Coronary artery (tissue), 2 donors: ENCODE results near the gene CALD1.

Experiments
- DNase-seq: peaks from one replicate; pipeline ENCODE4 v3.0.0-alpha.2; 2017; ENCODE audit warnings: low spot score
- H3K27ac ChIP-seq, 2 donors: fragments of 200-600 bp; sonication (generic); one replicate each; pipeline ENCODE4 v1.5.1; 2016 to 2019
- H3K4me3 ChIP-seq: fragments of 200-600 bp; sonication (generic); 2 replicates; pipeline ENCODE4 v1.5.1; 2016; ENCODE audit warnings: mild to moderate bottlenecking, moderate library complexity
- TF ChIP-seq, protein P1 (sequence below): fragments of 200-600 bp; sonication (generic); IDR thresholded peaks from one replicate; pipeline ENCODE4 v1.5.1; 2019; ENCODE audit warnings: antibody characterized with exemption

The CALD1 gene

DNA sequence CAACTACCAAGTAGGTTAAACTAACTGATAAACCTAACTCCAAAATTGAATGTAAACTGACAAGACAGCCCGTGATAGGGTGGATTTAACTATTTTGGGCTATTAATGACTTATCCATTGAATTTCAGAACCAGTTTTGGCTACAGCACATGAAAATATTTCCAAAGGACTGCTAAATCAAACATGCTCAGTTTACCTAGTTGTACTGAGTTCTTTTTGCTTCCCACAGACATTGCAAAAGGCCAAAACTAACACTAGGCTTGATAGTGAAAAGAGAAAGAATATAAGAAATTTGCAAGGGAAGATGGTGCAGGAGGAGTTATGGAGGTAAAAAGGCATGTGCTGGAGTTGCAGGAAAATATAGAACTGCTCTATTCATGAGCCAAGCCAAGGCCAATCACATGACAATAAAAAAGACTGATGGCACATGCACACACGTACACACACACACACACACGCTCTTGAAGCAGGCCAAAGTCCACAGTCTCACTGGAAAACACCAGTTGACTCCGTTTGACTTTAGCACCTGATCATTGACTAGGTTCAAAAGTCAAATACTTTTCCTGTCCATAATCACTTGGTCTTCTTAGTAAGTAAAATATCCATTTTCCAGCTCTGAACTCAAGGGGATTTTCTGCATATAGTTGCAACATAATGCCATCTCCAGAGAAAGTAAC is 130.9 kb downstream of the CALD1 start:
- TF ChIP-seq, protein P1, sequence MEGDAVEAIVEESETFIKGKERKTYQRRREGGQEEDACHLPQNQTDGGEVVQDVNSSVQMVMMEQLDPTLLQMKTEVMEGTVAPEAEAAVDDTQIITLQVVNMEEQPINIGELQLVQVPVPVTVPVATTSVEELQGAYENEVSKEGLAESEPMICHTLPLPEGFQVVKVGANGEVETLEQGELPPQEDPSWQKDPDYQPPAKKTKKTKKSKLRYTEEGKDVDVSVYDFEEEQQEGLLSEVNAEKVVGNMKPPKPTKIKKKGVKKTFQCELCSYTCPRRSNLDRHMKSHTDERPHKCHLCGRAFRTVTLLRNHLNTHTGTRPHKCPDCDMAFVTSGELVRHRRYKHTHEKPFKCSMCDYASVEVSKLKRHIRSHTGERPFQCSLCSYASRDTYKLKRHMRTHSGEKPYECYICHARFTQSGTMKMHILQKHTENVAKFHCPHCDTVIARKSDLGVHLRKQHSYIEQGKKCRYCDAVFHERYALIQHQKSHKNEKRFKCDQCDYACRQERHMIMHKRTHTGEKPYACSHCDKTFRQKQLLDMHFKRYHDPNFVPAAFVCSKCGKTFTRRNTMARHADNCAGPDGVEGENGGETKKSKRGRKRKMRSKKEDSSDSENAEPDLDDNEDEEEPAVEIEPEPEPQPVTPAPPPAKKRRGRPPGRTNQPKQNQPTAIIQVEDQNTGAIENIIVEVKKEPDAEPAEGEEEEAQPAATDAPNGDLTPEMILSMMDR, result no peak
- Histone ChIP-seq H3K27ac (peak overlapping the region in 1 of 2 donors; percentile 84), H3K4me3 (no peak overlapping the region)
- DNase-seq, result no peak

DNA sequence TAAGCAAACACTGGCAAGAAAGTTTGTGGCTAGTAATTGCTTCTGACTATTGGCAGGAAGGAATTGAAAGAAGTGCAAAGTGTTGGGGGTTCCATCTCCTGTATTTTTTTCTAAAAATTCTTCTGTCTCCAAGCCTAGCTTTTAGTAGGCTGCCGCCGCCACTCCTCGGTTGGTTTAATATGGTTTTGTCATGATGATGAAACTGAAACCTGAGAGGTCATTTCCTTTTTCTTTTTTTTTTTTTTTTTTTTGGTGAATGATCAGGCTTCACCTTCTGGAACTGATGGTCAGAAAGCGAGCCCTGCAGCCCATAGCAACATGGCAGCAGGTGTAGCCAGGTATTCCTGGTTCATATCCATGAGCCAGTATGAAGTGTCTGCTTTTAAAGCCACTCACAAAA is 131.5 kb downstream of the CALD1 start:
- TF ChIP-seq, protein P1, result no peak
- no peak for DNase-seq
- Histone ChIP-seq H3K27ac (no peak overlapping the region), H3K4me3 (no peak overlapping the region)

DNA sequence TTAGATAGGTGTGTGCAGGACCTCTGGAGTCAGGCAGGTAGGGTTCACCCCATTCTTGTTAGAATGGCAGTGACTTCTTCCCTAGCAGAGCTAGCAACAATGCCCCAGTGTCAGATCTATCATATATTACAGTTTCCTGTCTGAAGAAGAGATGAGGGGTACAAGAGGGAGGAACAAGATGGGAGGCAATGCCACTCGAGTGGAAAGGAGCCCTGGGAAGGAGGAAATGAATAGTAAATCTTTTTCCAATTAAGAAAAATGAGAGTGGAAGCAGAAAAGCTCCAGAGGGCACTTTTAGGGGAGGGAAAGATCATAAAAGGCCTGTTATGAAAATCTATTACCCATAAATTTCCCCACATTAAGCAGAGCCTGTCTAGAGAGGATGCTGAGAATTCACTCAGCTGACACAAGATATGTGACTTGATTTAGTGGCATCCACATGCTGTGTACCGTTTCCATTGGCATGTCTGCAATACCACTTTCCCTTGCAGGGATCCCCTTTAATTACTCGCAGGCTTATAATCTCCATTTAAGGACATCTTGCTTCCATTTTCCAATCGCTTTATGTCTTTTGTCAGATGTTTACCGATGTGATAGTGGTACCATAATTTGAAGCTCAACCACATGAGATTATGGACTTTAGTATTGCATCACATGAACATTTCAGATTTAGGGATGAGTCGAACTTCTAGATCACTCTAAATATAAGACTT is 136.9 kb downstream of the CALD1 start:
- TF ChIP-seq, protein P1, result no peak
- Histone ChIP-seq H3K27ac (no peak overlapping the region), H3K4me3 (no peak overlapping the region)
- DNase-seq, result no peak

DNA sequence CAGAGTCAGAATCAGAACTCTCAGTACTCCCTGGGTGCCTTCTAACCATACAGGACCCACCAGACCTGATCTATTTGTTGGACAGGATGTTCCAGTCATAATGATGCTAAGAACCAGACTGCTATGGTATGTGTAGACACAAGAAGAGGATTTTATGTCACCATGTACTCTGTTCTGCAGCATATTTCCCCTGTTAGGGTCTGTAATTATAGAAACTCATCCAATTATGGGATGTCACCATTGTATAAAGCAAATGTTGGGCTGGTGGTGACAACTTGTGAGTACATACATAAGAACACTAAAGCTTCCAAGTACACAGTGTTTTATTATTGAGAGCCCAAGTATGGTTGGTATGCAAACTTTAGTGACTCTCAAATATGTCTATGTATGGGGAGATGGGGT is 139.8 kb downstream of the CALD1 start:
- H3K27ac ChIP-seq, result peak overlapping the region; percentile 37 to 64
- DNase-seq, result no peak
- no peak overlapping the region for H3K4me3 ChIP-seq
- TF ChIP-seq, protein P1, result no peak

DNA sequence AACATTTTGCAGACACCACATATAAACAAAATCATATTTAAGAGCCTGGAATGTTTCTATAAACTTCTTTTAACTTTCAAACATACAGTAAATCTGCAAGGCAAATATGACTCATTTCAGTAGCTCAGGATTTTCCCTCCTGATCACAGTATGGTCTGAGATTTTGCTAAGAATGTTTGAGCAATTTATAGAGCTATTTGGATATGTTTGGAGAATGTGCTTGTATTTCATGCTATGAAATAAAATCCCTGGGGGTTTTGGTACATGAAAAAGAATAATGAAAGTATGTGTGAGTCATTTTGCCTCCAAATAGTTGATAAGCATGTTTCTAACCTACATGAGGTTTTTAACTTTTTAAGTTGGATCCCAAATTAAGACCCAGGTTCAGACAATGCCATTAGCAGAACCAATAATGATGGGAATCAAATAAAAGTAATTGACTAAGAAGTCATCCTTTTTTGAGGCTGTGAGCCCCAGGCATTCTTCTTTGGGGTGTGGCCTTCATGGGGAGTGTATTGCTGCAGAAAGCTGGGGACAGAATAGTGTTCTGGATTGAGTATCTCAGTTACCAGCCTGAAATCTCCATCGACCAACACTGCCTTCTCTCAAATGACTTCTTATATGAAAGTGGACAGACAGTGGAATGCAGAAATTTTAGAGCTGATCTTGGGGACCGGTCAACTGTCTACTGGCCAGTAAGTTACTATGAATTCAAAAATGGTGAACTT is 140.8 kb downstream of the CALD1 start:
- Histone ChIP-seq H3K27ac (peak overlapping the region in 1 of 2 donors; percentile 49), H3K4me3 (no peak overlapping the region)
- DNase-seq, result no peak
- TF ChIP-seq, protein P1, result no peak

DNA sequence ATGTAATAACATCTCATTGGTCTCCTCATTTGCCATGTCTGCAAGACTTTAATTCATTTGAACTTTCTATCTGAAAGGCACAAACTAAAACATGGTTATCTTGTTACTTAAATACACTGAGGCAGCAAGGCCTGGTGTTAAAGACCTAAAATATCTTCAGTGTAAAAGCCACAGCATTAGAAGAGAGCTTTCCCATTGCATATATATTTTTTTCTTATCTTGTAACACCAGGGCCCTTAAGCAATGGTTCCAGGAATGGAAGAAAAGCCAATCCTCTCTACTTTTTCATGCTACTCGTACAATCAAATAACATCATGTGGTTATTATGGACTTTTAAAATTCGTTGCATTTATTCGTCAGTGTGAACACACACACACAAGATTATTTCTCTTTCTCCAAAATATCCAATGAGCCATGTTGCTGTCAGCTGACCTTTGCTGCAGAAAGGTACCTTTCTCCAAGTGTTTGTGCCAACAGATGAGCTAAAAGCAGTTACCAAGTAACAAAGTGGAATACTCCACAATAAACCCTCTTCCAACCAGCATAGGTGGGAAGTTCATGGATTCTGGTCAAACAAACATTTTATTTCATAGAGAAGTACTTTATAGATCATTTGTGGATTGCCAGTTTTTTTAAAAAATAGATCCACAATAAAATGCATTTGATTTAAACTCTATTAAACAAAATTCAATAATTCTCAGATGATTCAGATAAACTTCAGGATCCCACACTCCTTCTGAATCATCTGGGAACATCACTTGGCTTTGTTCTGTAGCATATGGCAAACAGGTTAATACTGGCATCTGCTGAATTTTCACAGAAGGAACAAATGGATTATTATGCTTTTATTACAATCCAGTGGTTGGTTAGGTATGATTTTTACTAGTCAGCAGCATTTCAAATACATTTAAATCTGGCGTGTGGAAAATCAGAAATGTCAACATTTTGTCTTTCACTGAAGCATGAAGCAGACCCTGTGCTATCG is 143.6 kb downstream of the CALD1 start:
- TF ChIP-seq, protein P1, result no peak
- DNase-seq, result no peak
- Histone ChIP-seq H3K27ac (no peak overlapping the region), H3K4me3 (no peak overlapping the region)
